Small intestine (tissue), 7 donors: ENCODE data around the gene RRP9. TPM values are rescaled to one million over a fixed set of nuclear protein-coding genes. Genes with fewer than 3 reads are reported as not detected.

Experiments used
- DNase-seq, 2 donors: peaks; one replicate each; pipeline versions ENCODE4 v3.0.0 to v3.0.0-alpha.2; 2013
- FAIRE-seq: peaks from 2 replicates; lab custom pipeline; 2012; peaks lifted over from hg19 to GRCh38; lab: Jason Lieb, UNC
- H3K27ac ChIP-seq, 3 donors: one replicate each; pipeline ENCODE4 v1.5.1; 2013; ENCODE audit warnings: low read length in 2 of 3, mild to moderate bottlenecking in 2 of 3, control low read depth in 1 of 3, inconsistent platforms in 1 of 3, low read depth in 1 of 3, moderate library complexity in 1 of 3
- H3K27me3 ChIP-seq, 3 donors: one replicate each; pipeline ENCODE4 v1.6.1; 2013; ENCODE audit warnings: low read length in 3 of 3, inconsistent platforms in 1 of 3; ENCODE audit not compliant: control insufficient read depth in 3 of 3, insufficient read depth in 3 of 3
- H3K36me3 ChIP-seq, 3 donors: one replicate each; pipeline ENCODE4 v1.6.1; 2013; ENCODE audit warnings: low read length in 3 of 3, inconsistent platforms in 1 of 3, low read depth in 1 of 3, mild to moderate bottlenecking in 1 of 3, moderate library complexity in 1 of 3; ENCODE audit not compliant: control insufficient read depth in 3 of 3, insufficient read depth in 2 of 3
- H3K4me1 ChIP-seq, 3 donors: one replicate each; pipeline ENCODE4 v1.6.1; 2013; ENCODE audit warnings: low read length in 2 of 3, inconsistent platforms in 1 of 3, low read depth in 1 of 3, mild to moderate bottlenecking in 1 of 3, moderate library complexity in 1 of 3; ENCODE audit not compliant: control insufficient read depth in 3 of 3, insufficient read depth in 2 of 3
- H3K4me3 ChIP-seq, 3 donors: one replicate each; pipeline ENCODE4 v1.5.1; 2013; ENCODE audit warnings: low read length in 3 of 3, control low read depth in 1 of 3, inconsistent platforms in 1 of 3, low read depth in 1 of 3, mild to moderate bottlenecking in 1 of 3, moderate library complexity in 1 of 3
- H3K9me3 ChIP-seq, 2 donors: one replicate each; pipeline ENCODE4 v1.6.1; 2013; ENCODE audit warnings: low read depth in 1 of 2, low read length in 1 of 2; ENCODE audit not compliant: control insufficient read depth in 2 of 2, insufficient read depth in 1 of 2
- WGBS, 3 donors: extraction: QIAGEN DNeasy Blood & Tissue Kit; methylation state at CpG; one replicate each; pipeline ENCODE4 v1.1.7; 2013; 5-methylcytosine and 5-hydroxymethylcytosine counted together
- polyA plus RNA-seq, 4 donors: library from polyadenylated mRNA; stranded (reverse) in 3 of 4; unstranded in 1 of 4; fragments of 200-250 nt in 3 of 4; fragments of 120-200 nt in 1 of 4; gene quantifications; one replicate each; pipeline versions ENCODE4 v1.2.1 to v1.2.3, GENCODE V29; 2013
- donor health status: healthy with polysubstance abuse.
- donor health status: control.
- donor health status: control.
- donor health status: Bipolar disorder and iron deficiency.
- donor health status: healthy.

Gene RRP9
- polyA plus RNA-seq, 4 donors: 8.9 to 26.0 (median 15.6) TPM

GRCh38 chr3:51955893-51956770 is 14.4 kb upstream of the RRP9 start:
- FAIRE-seq: no peak
- H3K27ac ChIP-seq: peak overlapping the region in 1 of 3 donors; percentile 33
- 3 to 6% (median 5%) methylated on average over 83 to 97 of the region's 97 CpGs for WGBS, 3 donors

GRCh38 chr3:51955175-51955892 is 13.6 kb upstream of the RRP9 start, which contains the start of gene GPR62:
GPR62 (plus strand) TSS chr3:51955381; CDS start chr3:51955653, 272 bp downstream.
- peak within 1 kb of the TSS in 1 of 3 donors; percentile 33 for H3K27ac ChIP-seq
- H3K9me3 ChIP-seq: peaks cover 0 to 4% of the 10 kb centered on the region in 2 donors
- FAIRE-seq (no peak), DNase-seq (no peak)
- peaks cover 0 to 7% (median 6%) of the 10 kb centered on the region in 3 donors for H3K4me1 ChIP-seq
- WGBS, 3 donors: 23 to 35% (median 26%) methylated on average over 33 of the region's 33 CpGs
- H3K27me3 ChIP-seq: peaks cover 0 to 31% (median 3%) of the 10 kb centered on the region in 3 donors
- H3K36me3 ChIP-seq: peaks cover 0 to 30% (median 2%) of the 10 kb centered on the region in 3 donors
- peak within 1 kb of the TSS in 1 of 3 donors; percentile 42 for H3K4me3 ChIP-seq

More at GRCh38 chr3:51955893-51956770, 14.4 kb upstream of the RRP9 start:
- H3K4me1 ChIP-seq: peaks cover 0 to 8% (median 7%) of the 10 kb centered on the region in 3 donors
- peaks cover 0 to 36% (median 2%) of the 10 kb centered on the region in 3 donors for H3K36me3 ChIP-seq
- peaks cover 0 to 4% of the 10 kb centered on the region in 2 donors for H3K9me3 ChIP-seq
- H3K4me3 ChIP-seq: peak overlapping the region in 1 of 3 donors; percentile 42
- peak in 1 of 2 donors; percentile 75 for DNase-seq
- peaks cover 0 to 31% (median 3%) of the 10 kb centered on the region in 3 donors for H3K27me3 ChIP-seq

DNA sequence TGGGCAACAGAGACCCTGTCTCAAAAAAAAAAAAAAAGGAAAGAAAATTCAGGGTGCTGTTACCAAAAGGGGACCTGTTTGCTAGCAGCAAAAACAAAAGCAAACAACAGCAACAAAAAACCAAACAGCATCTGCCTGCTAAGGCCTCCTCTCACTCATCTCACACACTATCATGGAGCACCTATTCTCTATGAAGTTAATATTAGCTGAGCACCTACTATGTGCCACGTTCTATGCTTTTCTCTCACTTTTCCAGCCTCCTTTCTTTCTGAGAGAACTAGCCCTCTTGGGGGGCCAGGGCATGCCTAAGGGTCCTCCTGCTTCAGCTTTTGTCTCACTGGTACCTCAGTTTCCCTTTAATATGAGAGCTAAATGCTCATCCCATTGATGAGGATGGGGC is 13.0 kb upstream of the RRP9 start:
- no peak overlapping the region for H3K4me3 ChIP-seq
- peaks cover 0 to 7% (median 6%) of the 10 kb centered on the region in 3 donors for H3K4me1 ChIP-seq
- peaks cover 0 to 4% of the 10 kb centered on the region in 2 donors for H3K9me3 ChIP-seq
- WGBS, 3 donors: 71 to 90% (median 82%) methylated on average over 1 of the region's 1 CpG
- FAIRE-seq (no peak), DNase-seq (no peak)
- no peak overlapping the region for H3K27ac ChIP-seq
- H3K27me3 ChIP-seq: peaks cover 0 to 31% (median 3%) of the 10 kb centered on the region in 3 donors
- peaks cover 0 to 24% (median 2%) of the 10 kb centered on the region in 3 donors for H3K36me3 ChIP-seq

- Histone ChIP-seq H3K4me1 (peaks cover 0 to 7% (median 6%) of the 10 kb centered on the region in 3 donors), H3K36me3 (peaks cover 0 to 20% (median 2%) of the 10 kb centered on the region in 3 donors), H3K27ac (no peak overlapping the region), H3K27me3 (peaks cover 0 to 31% (median 3%) of the 10 kb centered on the region in 3 donors), H3K9me3 (peaks cover 0 to 4% of the 10 kb centered on the region in 2 donors), H3K4me3 (no peak overlapping the region)
- 59 to 69% (median 66%) methylated on average over 6 of the region's 6 CpGs for WGBS, 3 donors
- FAIRE-seq (no peak), DNase-seq (no peak)
These were observed 12.4 kb upstream of the RRP9 start for GRCh38 chr3:51954105-51954504.

GRCh38 chr3:51953445-51953844 is 11.7 kb upstream of the RRP9 start:
- no peak for FAIRE-seq
- peaks cover 0 to 4% of the 10 kb centered on the region in 2 donors for H3K9me3 ChIP-seq
- DNase-seq: no peak
- peaks cover 0 to 31% (median 3%) of the 10 kb centered on the region in 3 donors for H3K27me3 ChIP-seq
- no peak overlapping the region for H3K27ac ChIP-seq
- 67 to 84% (median 70%) methylated on average over 3 of the region's 3 CpGs for WGBS, 3 donors
- H3K4me3 ChIP-seq: no peak overlapping the region
- H3K36me3 ChIP-seq: peaks cover 0 to 14% (median 2%) of the 10 kb centered on the region in 3 donors
- H3K4me1 ChIP-seq: peaks cover 0 to 7% (median 6%) of the 10 kb centered on the region in 3 donors

GRCh38 chr3:51950899-51951298 is 9.2 kb upstream of the RRP9 start:
- Histone ChIP-seq H3K4me3 (no peak overlapping the region), H3K27me3 (peaks cover 0 to 24% (median 3%) of the 10 kb centered on the region in 3 donors), H3K4me1 (peaks cover 0 to 4% (median 0%) of the 10 kb centered on the region in 3 donors), H3K36me3 (peaks cover 0 to 15% (median 0%) of the 10 kb centered on the region in 3 donors), H3K9me3 (peaks cover 0 to 4% of the 10 kb centered on the region in 2 donors), H3K27ac (no peak overlapping the region)
- DNase-seq (no peak), FAIRE-seq (no peak)
- 92 to 98% (median 95%) methylated on average over 2 of the region's 2 CpGs for WGBS, 3 donors

GRCh38 chr3:51949121-51949520 is 7.4 kb upstream of the RRP9 start:
- H3K9me3 ChIP-seq: no peaks in the 10 kb centered on the region
- 84 to 93% (median 88%) methylated on average over 5 of the region's 5 CpGs for WGBS, 3 donors
- H3K4me3 ChIP-seq: no peak overlapping the region
- FAIRE-seq (no peak), DNase-seq (no peak)
- H3K4me1 ChIP-seq: no peaks in the 10 kb centered on the region
- H3K36me3 ChIP-seq: peaks cover 0 to 27% (median 0%) of the 10 kb centered on the region in 3 donors
- peaks cover 0 to 9% (median 0%) of the 10 kb centered on the region in 3 donors for H3K27me3 ChIP-seq
- H3K27ac ChIP-seq: no peak overlapping the region
